Measurements from ENCODE around the gene DDC.

- TF ChIP-seq CTCF (IDR thresholded peaks at IDR 0.05) (no peak), POLR2A (IDR thresholded peaks at IDR 0.05) (no peak), EP300 (IDR thresholded peaks at IDR 0.05) (no peak)
Measured at GRCh38 chr7:50427518-50427917, 137.7 kb downstream of the DDC start.

Data from ovary (tissue), 3 donors.